ENCODE results near the gene TSPAN31. TPM values are rescaled to one million over a fixed set of nuclear protein-coding genes. Genes with fewer than 3 reads are reported as not detected.

TSPAN31 gene
- total and polyA plus RNA-seq, 2 experiments from 2014 or later = 15.5 to 15.6 TPM

DNA sequence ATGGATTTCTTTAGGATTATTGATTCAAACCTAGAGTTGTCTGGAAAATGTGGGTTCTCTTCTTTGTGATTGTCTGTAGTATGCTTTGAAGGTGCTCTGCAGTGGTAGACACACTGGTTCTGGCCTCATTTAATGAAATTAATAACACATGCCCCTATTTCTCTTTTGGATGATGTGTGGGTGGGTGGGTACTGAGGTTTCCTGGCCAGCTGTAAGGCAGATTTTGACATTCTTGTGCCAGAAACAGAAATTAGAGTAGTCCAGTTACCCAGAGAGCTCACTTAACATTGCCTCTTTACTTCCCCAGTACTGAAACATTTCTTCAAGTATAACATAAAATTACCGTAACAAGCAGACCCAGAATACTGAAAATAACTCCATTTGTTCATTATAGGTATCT is 52.2 kb downstream of the TSPAN31 start (continued):
- no peak for TF ChIP-seq STAT1 (IDR thresholded peaks at IDR 0.05; ENCODE audit: unreplicated experiment)

- H3K4me1 Mint-ChIP-seq = no peaks in the 10 kb centered on the region
- H3K4me1 ChIP-seq (ENCODE audit: insufficient read depth) = no peaks in the 10 kb centered on the region
- TF ChIP-seq CTCF (conservative IDR thresholded peaks at IDR 0.05; ENCODE audit: low read depth in 2 of 2) (no peak), STAT1 (IDR thresholded peaks at IDR 0.05; ENCODE audit: unreplicated experiment) (no peak), JUNB (IDR thresholded peaks at IDR 0.05; ENCODE audit: unreplicated experiment) (no peak), CREB1 (CRISPR knock-in tag; IDR thresholded peaks at IDR 0.05; ENCODE audit: low read depth) (no peak), ZNF331 (CRISPR knock-in tag; IDR thresholded peaks at IDR 0.05; ENCODE audit: low read depth) (no peak), NANOG (IDR thresholded peaks at IDR 0.05; ENCODE audit: borderline replicate concordance) (no peak), EZH2phosphoT487 (IDR thresholded peaks at IDR 0.05; ENCODE audit: unreplicated experiment) (no peak), ETS1 (IDR thresholded peaks at IDR 0.05) (no peak), EZH2 (IDR thresholded peaks at IDR 0.05; ENCODE audit: low read depth, unreplicated experiment) (no peak), ZNF114 (CRISPR knock-in tag; IDR thresholded peaks at IDR 0.05) (no peak), POLR2AphosphoS5 (IDR thresholded peaks at IDR 0.05; ENCODE audit: low read depth) (no peak)
- TF ChIP-seq, protein P1, sequence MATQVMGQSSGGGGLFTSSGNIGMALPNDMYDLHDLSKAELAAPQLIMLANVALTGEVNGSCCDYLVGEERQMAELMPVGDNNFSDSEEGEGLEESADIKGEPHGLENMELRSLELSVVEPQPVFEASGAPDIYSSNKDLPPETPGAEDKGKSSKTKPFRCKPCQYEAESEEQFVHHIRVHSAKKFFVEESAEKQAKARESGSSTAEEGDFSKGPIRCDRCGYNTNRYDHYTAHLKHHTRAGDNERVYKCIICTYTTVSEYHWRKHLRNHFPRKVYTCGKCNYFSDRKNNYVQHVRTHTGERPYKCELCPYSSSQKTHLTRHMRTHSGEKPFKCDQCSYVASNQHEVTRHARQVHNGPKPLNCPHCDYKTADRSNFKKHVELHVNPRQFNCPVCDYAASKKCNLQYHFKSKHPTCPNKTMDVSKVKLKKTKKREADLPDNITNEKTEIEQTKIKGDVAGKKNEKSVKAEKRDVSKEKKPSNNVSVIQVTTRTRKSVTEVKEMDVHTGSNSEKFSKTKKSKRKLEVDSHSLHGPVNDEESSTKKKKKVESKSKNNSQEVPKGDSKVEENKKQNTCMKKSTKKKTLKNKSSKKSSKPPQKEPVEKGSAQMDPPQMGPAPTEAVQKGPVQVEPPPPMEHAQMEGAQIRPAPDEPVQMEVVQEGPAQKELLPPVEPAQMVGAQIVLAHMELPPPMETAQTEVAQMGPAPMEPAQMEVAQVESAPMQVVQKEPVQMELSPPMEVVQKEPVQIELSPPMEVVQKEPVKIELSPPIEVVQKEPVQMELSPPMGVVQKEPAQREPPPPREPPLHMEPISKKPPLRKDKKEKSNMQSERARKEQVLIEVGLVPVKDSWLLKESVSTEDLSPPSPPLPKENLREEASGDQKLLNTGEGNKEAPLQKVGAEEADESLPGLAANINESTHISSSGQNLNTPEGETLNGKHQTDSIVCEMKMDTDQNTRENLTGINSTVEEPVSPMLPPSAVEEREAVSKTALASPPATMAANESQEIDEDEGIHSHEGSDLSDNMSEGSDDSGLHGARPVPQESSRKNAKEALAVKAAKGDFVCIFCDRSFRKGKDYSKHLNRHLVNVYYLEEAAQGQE (IDR thresholded peaks at IDR 0.05; ENCODE audit: unreplicated experiment) = no peak
- TF ChIP-seq, protein P2, sequence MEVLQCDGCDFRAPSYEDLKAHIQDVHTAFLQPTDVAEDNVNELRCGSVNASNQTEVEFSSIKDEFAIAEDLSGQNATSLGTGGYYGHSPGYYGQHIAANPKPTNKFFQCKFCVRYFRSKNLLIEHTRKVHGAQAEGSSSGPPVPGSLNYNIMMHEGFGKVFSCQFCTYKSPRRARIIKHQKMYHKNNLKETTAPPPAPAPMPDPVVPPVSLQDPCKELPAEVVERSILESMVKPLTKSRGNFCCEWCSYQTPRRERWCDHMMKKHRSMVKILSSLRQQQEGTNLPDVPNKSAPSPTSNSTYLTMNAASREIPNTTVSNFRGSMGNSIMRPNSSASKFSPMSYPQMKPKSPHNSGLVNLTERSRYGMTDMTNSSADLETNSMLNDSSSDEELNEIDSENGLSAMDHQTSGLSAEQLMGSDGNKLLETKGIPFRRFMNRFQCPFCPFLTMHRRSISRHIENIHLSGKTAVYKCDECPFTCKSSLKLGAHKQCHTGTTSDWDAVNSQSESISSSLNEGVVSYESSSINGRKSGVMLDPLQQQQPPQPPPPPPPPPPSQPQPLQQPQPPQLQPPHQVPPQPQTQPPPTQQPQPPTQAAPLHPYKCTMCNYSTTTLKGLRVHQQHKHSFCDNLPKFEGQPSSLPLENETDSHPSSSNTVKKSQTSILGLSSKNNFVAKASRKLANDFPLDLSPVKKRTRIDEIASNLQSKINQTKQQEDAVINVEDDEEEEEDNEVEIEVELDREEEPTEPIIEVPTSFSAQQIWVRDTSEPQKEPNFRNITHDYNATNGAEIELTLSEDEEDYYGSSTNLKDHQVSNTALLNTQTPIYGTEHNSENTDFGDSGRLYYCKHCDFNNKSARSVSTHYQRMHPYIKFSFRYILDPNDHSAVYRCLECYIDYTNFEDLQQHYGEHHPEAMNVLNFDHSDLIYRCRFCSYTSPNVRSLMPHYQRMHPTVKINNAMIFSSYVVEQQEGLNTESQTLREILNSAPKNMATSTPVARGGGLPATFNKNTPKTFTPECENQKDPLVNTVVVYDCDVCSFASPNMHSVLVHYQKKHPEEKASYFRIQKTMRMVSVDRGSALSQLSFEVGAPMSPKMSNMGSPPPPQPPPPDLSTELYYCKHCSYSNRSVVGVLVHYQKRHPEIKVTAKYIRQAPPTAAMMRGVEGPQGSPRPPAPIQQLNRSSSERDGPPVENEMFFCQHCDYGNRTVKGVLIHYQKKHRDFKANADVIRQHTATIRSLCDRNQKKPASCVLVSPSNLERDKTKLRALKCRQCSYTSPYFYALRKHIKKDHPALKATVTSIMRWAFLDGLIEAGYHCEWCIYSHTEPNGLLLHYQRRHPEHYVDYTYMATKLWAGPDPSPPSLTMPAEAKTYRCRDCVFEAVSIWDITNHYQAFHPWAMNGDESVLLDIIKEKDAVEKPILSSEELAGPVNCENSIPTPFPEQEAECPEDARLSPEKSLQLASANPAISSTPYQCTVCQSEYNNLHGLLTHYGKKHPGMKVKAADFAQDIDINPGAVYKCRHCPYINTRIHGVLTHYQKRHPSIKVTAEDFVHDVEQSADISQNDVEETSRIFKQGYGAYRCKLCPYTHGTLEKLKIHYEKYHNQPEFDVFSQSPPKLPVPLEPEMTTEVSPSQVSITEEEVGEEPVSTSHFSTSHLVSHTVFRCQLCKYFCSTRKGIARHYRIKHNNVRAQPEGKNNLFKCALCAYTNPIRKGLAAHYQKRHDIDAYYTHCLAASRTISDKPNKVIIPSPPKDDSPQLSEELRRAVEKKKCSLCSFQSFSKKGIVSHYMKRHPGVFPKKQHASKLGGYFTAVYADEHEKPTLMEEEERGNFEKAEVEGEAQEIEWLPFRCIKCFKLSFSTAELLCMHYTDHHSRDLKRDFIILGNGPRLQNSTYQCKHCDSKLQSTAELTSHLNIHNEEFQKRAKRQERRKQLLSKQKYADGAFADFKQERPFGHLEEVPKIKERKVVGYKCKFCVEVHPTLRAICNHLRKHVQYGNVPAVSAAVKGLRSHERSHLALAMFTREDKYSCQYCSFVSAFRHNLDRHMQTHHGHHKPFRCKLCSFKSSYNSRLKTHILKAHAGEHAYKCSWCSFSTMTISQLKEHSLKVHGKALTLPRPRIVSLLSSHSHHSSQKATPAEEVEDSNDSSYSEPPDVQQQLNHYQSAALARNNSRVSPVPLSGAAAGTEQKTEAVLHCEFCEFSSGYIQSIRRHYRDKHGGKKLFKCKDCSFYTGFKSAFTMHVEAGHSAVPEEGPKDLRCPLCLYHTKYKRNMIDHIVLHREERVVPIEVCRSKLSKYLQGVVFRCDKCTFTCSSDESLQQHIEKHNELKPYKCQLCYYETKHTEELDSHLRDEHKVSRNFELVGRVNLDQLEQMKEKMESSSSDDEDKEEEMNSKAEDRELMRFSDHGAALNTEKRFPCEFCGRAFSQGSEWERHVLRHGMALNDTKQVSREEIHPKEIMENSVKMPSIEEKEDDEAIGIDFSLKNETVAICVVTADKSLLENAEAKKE (CRISPR knock-in tag; IDR thresholded peaks at IDR 0.05) = no peak
- no peaks in the 10 kb centered on the region for H3K79me2 ChIP-seq (replicated peaks; ENCODE audit: insufficient read depth)
- no peaks in the 10 kb centered on the region for H3K27me3 ChIP-seq (ENCODE audit: insufficient read depth)
- H3K9me2 ChIP-seq (ENCODE audit: insufficient read depth) = no peaks in the 10 kb centered on the region
- peaks cover 4% of the 10 kb centered on the region for H4K20me1 ChIP-seq (replicated peaks; ENCODE audit: insufficient read depth)
- peaks cover 37% of the 10 kb centered on the region for H3K36me3 Mint-ChIP-seq (ENCODE audit: low read depth)
- no peak overlapping the region for H2AFZ ChIP-seq
- H3K9me3 Mint-ChIP-seq = no peaks in the 10 kb centered on the region
- ATAC-seq (no peak), DNase-seq (ENCODE audit: low spot score) (no peak)
- H3K4me3 Mint-ChIP-seq = no peak overlapping the region
- H3K4me2 ChIP-seq = no peak overlapping the region
- no peaks in the 10 kb centered on the region for H3K27me3 Mint-ChIP-seq (ENCODE audit: insufficient read depth, low read depth, poor library complexity)
- peaks cover 36% of the 10 kb centered on the region for H3K36me3 ChIP-seq (ENCODE audit: insufficient read depth)
- no peak overlapping the region for H3K27ac Mint-ChIP-seq
- H3F3A ChIP-seq (replicated peaks; ENCODE audit: low read depth) = no peaks in the 10 kb centered on the region
- no peak overlapping the region for H3K4me3 ChIP-seq
- H3K27ac ChIP-seq (ENCODE audit: low read depth) = no peak overlapping the region
These were observed 53.1 kb downstream of the TSPAN31 start for GRCh38 chr12:57797933-57798332.

Measured in GM23338 (cell line).